Chondrocyte (in vitro differentiated cells): ENCODE results near the gene PPM1E. TPM values are rescaled to one million over a fixed set of nuclear protein-coding genes. Genes with fewer than 3 reads are reported as not detected.

Experiments used
- DNase-seq: peaks from one replicate; pipeline ENCODE4 v3.0.0; 2021; ENCODE audit warnings: mixed read lengths, low spot score
- H3K27ac Mint-ChIP-seq: one replicate; pipeline ENCODE4 v1.8.0; 2021; ENCODE audit warnings: mild to moderate bottlenecking, moderate library complexity, mixed read lengths; ENCODE audit not compliant: unreplicated experiment
- H3K27me3 Mint-ChIP-seq: 2 replicates; pipeline ENCODE4 v1.8.0; 2021; ENCODE audit warnings: low read depth, mixed read lengths
- H3K36me3 Mint-ChIP-seq: 2 replicates; pipeline ENCODE4 v1.8.0; 2021; ENCODE audit warnings: low read depth, mixed read lengths
- H3K4me1 Mint-ChIP-seq: 2 replicates; pipeline ENCODE4 v1.8.0; 2021; ENCODE audit warnings: low read depth, mild to moderate bottlenecking, mixed read lengths
- H3K4me3 Mint-ChIP-seq: one replicate; pipeline ENCODE4 v1.8.0; 2021; ENCODE audit warnings: mild to moderate bottlenecking, moderate library complexity, mixed read lengths; ENCODE audit not compliant: unreplicated experiment
- H3K9me3 Mint-ChIP-seq: 2 replicates; pipeline ENCODE4 v1.8.0; 2021; ENCODE audit warnings: low read depth, mixed read lengths
- CTCF ChIP-seq: fragments of 200-600 bp; sonication (generic); IDR thresholded peaks from 2 replicates; pipeline ENCODE4 v1.5.0; 2021; ENCODE audit warnings: antibody characterized with exemption, mild to moderate bottlenecking, moderate library complexity
- total RNA-seq: library from RNA; stranded (reverse); gene quantifications from 3 replicates; pipeline ENCODE4 v1.2.1, GENCODE V29; 2021

Gene PPM1E
- total RNA-seq, 1 donor from 2014 or later, result 2.2 TPM

GRCh38 chr17:58728798-58729197 is 26.9 kb upstream of the PPM1E start:
- H3K27me3 Mint-ChIP-seq, result no peaks in the 10 kb centered on the region
- DNase-seq, result no peak
- no peak overlapping the region for H3K27ac Mint-ChIP-seq
- no peaks in the 10 kb centered on the region for H3K4me1 Mint-ChIP-seq
- peaks cover 4% of the 10 kb centered on the region for H3K36me3 Mint-ChIP-seq
- no peaks in the 10 kb centered on the region for H3K9me3 Mint-ChIP-seq
- no peak for TF ChIP-seq CTCF
- H3K4me3 Mint-ChIP-seq, result no peak overlapping the region

GRCh38 chr17:58730937-58731336 is 24.7 kb upstream of the PPM1E start:
- Mint-ChIP-seq H3K36me3 (peaks cover 2% of the 10 kb centered on the region), H3K9me3 (no peaks in the 10 kb centered on the region)
- no peak for TF ChIP-seq CTCF

GRCh38 chr17:58734040-58734439 is 21.6 kb upstream of the PPM1E start:
- Mint-ChIP-seq H3K4me3 (no peak overlapping the region), H3K27me3 (no peaks in the 10 kb centered on the region), H3K9me3 (no peaks in the 10 kb centered on the region), H3K4me1 (no peaks in the 10 kb centered on the region), H3K27ac (no peak overlapping the region), H3K36me3 (no peaks in the 10 kb centered on the region)
- no peak for DNase-seq
- no peak for TF ChIP-seq CTCF

More at GRCh38 chr17:58730937-58731336, 24.7 kb upstream of the PPM1E start:
- Mint-ChIP-seq H3K27ac (no peak overlapping the region), H3K27me3 (no peaks in the 10 kb centered on the region), H3K4me3 (no peak overlapping the region), H3K4me1 (no peaks in the 10 kb centered on the region)
- DNase-seq, result no peak

GRCh38 chr17:58734811-58735210 is 20.8 kb upstream of the PPM1E start:
- Mint-ChIP-seq H3K4me1 (no peaks in the 10 kb centered on the region), H3K9me3 (no peaks in the 10 kb centered on the region), H3K36me3 (no peaks in the 10 kb centered on the region), H3K4me3 (no peak overlapping the region), H3K27me3 (no peaks in the 10 kb centered on the region), H3K27ac (no peak overlapping the region)
- no peak for TF ChIP-seq CTCF
- DNase-seq, result no peak

GRCh38 chr17:58741121-58741625 is 14.5 kb upstream of the PPM1E start:
- no peak for TF ChIP-seq CTCF
- Mint-ChIP-seq H3K27me3 (no peaks in the 10 kb centered on the region), H3K9me3 (no peaks in the 10 kb centered on the region), H3K4me3 (no peak overlapping the region), H3K36me3 (no peaks in the 10 kb centered on the region), H3K27ac (no peak overlapping the region), H3K4me1 (no peaks in the 10 kb centered on the region)
- no peak for DNase-seq
